Activated CD4-positive, alpha-beta T cell treated with anti-CD3 and anti-CD28 coated beads, Interleukin-2, amount 10 ng/mL, durations not matched to agents 7 days and 5 days (primary cell): ENCODE measurements around the gene ZNF195. TPM values are rescaled to one million over a fixed set of nuclear protein-coding genes. Genes with fewer than 3 reads are reported as not detected.
"Not testable (repeated sequence)": the region's sequence is repeated elsewhere in the genome, so short reads cannot be mapped to it uniquely, and the experiment has no call there.

Experiments used
- CTCF ChIA-PET: fragments of 350-600 bp; sonication (Branson Sonifier 250); formaldehyde crosslinking; loops from one replicate; lab custom pipeline; 2021; ENCODE audit warnings: antibody characterized with exemption; lab: Charles Lee
- POLR2A ChIA-PET: fragments of 350-600 bp; sonication (Branson Sonifier 250); formaldehyde crosslinking; loops from one replicate; lab custom pipeline; 2021; ENCODE audit warnings: antibody characterized with exemption; lab: Charles Lee
- DNase-seq: peaks from one replicate; pipeline ENCODE4 v3.0.0-alpha.2; 2020
- H3K27ac Mint-ChIP-seq: one replicate; pipeline ENCODE4 v1.8.0; 2021; ENCODE audit warnings: mild to moderate bottlenecking, moderate library complexity, mixed read lengths
- H3K27me3 Mint-ChIP-seq: one replicate; pipeline ENCODE4 v1.8.0; 2021; ENCODE audit warnings: mixed read lengths
- H3K36me3 Mint-ChIP-seq: one replicate; pipeline ENCODE4 v1.8.0; 2021; ENCODE audit warnings: low read depth, mixed read lengths
- H3K4me1 Mint-ChIP-seq: one replicate; pipeline ENCODE4 v1.8.0; 2021; ENCODE audit warnings: mixed read lengths
- H3K4me3 Mint-ChIP-seq: one replicate; pipeline ENCODE4 v1.8.0; 2021; ENCODE audit warnings: mild to moderate bottlenecking, moderate library complexity, mixed read lengths
- H3K9me3 Mint-ChIP-seq: one replicate; pipeline ENCODE4 v1.8.0; 2021; ENCODE audit warnings: mixed read lengths
- total RNA-seq, 2 experiments: library from RNA; stranded (reverse); gene quantifications; one replicate each; pipeline ENCODE4 v1.2.3, GENCODE V29; 2021

The ZNF195 gene
- total RNA-seq, 2 experiments from 2014 or later = 29.7 to 32.5 TPM

DNA sequence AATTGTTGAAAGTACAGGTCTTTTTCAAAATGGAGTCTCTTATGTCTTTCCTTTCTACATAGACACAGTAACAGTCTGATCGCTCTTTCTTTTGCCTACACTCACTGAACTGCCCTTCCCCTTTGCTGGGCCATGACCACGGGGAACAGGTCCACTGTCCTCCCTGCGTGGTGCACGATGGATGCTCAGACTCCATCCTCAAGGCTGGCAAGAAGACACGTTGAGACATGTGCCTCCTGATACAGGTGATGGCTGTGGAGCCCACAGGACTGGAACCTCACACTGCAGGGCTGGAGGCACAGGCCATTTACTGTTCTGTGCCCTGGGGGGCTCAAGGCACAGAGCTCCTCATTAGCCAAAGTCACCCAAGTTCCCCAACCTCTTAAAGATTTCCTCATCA, 16.5 kb upstream of the ZNF195 start:
- DNase-seq, H3K9me3 Mint-ChIP-seq, H3K4me3 Mint-ChIP-seq, H3K36me3 Mint-ChIP-seq, H3K27me3 Mint-ChIP-seq, H3K27ac Mint-ChIP-seq, POLR2A ChIA-PET, H3K4me1 Mint-ChIP-seq: not testable (repeated sequence)
- CTCF ChIA-PET = interaction anchor here (1.2 kb wide), 1 partner anchor 16 kb away, joined by 4 read pairs; the partner anchor contains the start of gene ZNF195

DNA sequence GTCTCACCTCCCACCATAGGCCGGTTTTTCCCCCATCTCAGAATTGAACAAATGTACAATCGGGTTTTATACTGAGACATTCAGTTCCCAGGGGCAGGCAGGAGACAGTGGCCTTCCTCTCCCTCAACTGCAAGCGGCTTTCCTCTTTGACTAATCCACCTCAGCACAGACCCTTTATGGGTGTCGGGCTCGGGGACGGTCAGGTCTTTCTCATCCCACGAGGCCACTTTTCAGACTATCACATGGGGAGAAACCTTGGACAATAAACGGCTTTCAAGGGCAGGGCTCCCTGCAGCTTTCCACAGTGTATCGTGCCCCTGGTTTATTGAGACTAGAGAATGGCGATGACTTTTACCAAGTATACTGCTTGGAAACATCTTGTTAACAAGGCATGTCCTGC, 16.0 kb upstream of the ZNF195 start:
- H3K36me3 Mint-ChIP-seq, H3K9me3 Mint-ChIP-seq, H3K4me3 Mint-ChIP-seq, H3K4me1 Mint-ChIP-seq, H3K27me3 Mint-ChIP-seq, H3K27ac Mint-ChIP-seq, POLR2A ChIA-PET, DNase-seq, CTCF ChIA-PET: not testable (repeated sequence)

DNA sequence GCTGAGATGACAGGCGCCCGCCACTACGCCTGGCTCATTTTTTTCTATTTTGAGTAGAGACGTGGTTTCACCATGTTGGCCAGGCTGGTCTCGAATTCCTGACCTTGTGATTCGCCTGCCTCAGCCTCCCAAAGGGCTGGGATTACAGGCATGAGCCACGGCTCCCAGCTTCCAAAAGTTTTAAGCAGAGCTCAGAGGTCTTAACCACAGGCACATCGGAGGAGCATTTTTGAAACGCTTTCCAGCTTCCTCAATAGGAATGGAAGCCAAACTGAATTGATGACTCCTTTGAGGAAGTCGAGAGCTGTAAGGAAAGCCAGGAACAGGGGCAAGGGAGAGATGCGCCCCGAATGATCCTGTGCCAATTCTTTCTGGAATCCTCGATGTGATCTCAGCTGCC, 14.5 kb upstream of the ZNF195 start:
- DNase-seq, POLR2A ChIA-PET, H3K4me1 Mint-ChIP-seq, CTCF ChIA-PET, H3K27me3 Mint-ChIP-seq, H3K36me3 Mint-ChIP-seq, H3K27ac Mint-ChIP-seq, H3K4me3 Mint-ChIP-seq, H3K9me3 Mint-ChIP-seq: not testable (repeated sequence)

DNA sequence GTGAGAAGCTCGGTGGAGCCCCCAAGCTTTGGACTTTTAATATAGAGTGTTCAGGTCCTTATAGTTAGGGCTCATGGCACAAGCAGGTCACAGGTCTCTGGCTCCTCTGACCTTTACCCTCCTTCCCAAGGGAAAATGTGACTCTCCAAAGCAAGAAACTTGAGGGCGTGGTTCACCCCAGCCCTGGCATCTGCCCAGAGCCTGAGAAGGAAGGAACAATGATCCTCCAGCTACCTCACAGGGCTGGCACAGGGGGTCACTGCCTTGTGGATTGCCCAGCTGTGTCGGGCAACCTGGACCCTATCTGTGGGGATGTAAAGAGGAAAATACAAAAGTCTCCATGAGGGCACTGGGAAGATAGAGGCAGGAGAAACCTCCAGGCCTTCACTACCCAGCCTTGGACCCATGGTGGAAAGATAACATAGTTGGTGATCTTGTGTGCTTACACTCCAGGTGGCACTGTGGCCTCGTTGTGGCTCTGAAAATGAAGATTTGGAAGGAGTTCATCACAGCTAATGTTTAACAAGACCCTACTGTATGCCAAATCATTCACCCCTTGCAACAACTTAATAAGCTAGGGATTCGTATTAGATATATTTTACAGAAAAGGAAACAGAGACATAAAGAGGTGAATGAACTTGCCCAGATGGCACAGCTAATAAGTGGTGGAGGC, 3.8 kb upstream of the ZNF195 start:
- H3K27me3 Mint-ChIP-seq = peaks cover 8% of the 10 kb centered on the region
- peaks cover 12% of the 10 kb centered on the region for H3K36me3 Mint-ChIP-seq
- no peak for DNase-seq
- no peak overlapping the region for H3K27ac Mint-ChIP-seq
- H3K4me1 Mint-ChIP-seq = peaks cover 18% of the 10 kb centered on the region
- H3K4me3 Mint-ChIP-seq = no peak overlapping the region
- POLR2A ChIA-PET = no interaction called here
- CTCF ChIA-PET = no interaction called here
- peaks cover 11% of the 10 kb centered on the region for H3K9me3 Mint-ChIP-seq

DNA sequence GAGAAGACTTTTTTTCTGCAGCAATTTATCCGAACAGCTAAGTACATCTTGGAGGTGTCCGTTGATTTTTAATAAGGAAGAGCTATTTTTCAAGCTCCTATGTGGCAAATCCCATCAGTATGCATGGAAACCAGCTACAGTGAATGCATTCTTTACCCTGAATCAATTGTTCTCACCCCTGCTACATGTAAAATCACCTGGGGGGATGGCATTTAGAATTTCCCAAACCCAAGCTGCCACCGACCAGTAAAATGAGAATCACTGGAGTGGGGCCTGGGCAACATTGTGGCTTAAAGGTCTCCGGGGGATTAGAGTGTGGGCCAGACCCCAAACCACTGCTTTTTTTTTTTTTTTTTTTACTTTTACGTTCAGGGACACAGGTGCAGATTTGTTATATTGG, 2.8 kb upstream of the ZNF195 start:
- Mint-ChIP-seq H3K27ac (no peak overlapping the region), H3K4me1 (peaks cover 27% of the 10 kb centered on the region), H3K9me3 (peaks cover 11% of the 10 kb centered on the region), H3K36me3 (peaks cover 21% of the 10 kb centered on the region), H3K4me3 (no peak overlapping the region), H3K27me3 (peaks cover 8% of the 10 kb centered on the region)
- ChIA-PET CTCF (no interaction called here), POLR2A (no interaction called here)
- DNase-seq = no peak

DNA sequence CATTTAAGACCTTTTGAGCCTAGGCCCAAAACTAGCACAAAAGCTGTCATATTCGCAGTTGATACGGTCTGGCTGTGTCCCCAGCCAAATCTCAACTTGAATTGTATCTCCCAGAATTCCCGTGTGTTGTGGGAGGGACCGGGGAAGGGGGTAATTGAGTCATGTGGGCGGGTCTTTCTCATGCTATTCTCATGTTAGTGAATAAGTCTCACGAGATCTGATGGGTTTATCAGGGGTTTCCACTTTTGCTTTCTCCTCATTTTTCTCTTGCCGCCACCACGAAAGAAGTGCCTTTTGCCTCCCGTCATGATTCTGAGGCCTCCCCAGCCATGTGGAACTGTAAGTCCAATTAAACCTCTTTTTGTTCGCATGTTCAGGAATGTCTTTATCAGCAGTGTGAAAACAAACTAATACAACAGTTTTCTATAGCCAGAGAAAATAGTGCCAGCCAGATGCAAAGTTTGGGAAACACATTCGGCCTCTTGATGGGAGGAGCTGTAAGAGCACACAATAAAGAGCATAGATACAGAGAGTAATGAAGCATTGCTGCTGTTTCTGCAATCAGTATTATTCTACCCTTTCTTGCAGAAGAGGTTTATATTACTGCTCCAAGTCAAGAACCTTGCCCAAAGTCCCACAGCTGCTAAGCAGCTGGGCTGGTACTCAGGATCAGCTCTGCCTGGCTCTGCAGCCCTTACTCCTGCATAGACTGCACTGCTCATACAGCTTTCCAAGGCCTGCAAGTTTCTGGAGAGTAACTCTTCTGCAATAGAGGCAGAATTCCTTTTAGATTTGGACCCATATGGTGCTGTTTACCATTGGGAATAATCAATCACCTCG, 2.0 kb upstream of the ZNF195 start:
- no peak overlapping the region for H3K27ac Mint-ChIP-seq
- DNase-seq = no peak
- H3K4me3 Mint-ChIP-seq = no peak overlapping the region
- CTCF ChIA-PET = no interaction called here
- peaks cover 8% of the 10 kb centered on the region for H3K27me3 Mint-ChIP-seq
- H3K36me3 Mint-ChIP-seq = peaks cover 30% of the 10 kb centered on the region
- peaks cover 34% of the 10 kb centered on the region for H3K4me1 Mint-ChIP-seq
- peaks cover 10% of the 10 kb centered on the region for H3K9me3 Mint-ChIP-seq
- POLR2A ChIA-PET = no interaction called here

DNA sequence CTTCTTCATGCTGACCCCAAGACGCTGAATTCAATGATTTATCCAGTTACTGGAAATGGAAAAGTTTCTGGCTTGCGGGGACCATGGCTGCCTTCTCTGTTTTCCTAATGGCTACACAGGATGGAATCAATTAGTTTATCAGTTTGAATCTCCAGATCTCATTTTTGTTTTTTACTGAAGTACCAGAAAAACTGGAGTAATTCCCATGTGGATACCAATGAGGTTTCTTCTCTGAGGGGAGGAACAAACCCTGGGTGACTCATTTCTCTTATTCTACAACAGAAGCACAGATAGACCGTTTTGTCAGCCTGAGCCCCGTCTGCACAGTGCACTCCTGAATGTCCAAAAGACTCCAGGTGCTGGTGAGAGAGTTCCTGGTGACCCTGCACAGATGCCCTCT, 3.4 kb downstream of the ZNF195 start:
- Mint-ChIP-seq H3K27me3 (no peaks in the 10 kb centered on the region), H3K4me1 (peaks cover 39% of the 10 kb centered on the region), H3K36me3 (peaks cover 82% of the 10 kb centered on the region), H3K27ac (no peak overlapping the region), H3K4me3 (no peak overlapping the region), H3K9me3 (peaks cover 52% of the 10 kb centered on the region)
- POLR2A ChIA-PET = no interaction called here
- CTCF ChIA-PET = interaction anchor here (0.6 kb wide), 1 partner anchor 19 kb away, joined by 3 read pairs; no protein-coding TSS in a partner anchor
- no peak for DNase-seq

DNA sequence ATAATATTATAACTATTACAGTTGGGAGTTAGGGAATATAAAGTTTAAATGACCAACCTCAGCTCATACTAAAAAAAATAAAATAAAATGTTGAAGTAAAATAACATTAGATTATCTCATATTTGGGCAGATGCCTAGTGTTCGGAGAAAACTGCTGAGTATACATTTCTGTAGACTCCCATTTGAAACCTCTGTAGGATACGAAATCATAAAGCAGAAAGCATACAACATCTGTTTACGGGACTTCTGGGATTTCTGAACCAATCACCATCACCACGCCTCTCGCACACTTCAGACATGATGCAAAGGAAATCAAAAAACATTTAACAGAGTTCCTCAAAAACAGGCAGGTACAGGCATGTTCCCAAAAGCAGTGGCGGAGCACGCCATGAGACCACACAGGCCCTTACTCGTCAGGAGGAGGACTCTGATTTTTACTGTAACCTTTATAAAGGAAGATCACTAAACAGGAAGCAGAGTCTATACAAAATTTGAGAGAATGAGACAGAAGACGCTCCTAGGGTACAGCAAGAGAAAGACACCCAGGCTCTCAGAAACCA, 8.6 kb downstream of the ZNF195 start:
- H3K27ac Mint-ChIP-seq = no peak overlapping the region
- peaks cover 2% of the 10 kb centered on the region for H3K4me1 Mint-ChIP-seq
- no peak for DNase-seq
- no peaks in the 10 kb centered on the region for H3K27me3 Mint-ChIP-seq
- peaks cover 63% of the 10 kb centered on the region for H3K9me3 Mint-ChIP-seq
- ChIA-PET POLR2A (no interaction called here), CTCF (interaction anchor here (1.2 kb wide), 1 partner anchor 18 kb away, joined by 4 read pairs; no protein-coding TSS in a partner anchor)
- no peak overlapping the region for H3K4me3 Mint-ChIP-seq
- H3K36me3 Mint-ChIP-seq = peaks cover 89% of the 10 kb centered on the region

DNA sequence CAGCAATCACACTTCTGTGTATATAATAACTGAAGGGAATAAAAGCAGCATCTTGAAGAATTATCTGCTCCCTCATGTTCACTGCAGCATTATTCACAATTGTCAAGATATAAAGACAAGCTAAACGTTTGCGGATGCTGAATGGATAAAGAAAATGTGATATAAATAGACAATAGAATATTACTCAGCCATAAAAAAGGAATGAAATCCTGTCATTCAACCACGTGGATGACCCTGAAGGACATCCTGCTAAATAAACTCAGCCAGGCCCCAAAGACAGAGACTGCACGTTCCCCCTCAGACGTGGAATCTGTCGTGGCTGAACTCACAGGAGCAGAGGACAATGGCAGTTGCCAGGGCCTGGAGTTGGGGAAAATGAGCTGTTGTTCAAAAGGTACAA, 9.6 kb downstream of the ZNF195 start:
- POLR2A ChIA-PET = no interaction called here
- CTCF ChIA-PET = interaction anchor here (1.2 kb wide), 1 partner anchor 17 kb away, joined by 4 read pairs; no protein-coding TSS in a partner anchor
- peaks cover 6% of the 10 kb centered on the region for H3K4me1 Mint-ChIP-seq
- H3K4me3 Mint-ChIP-seq = no peak overlapping the region
- H3K36me3 Mint-ChIP-seq = peaks cover 89% of the 10 kb centered on the region
- no peak for DNase-seq
- H3K27me3 Mint-ChIP-seq = no peaks in the 10 kb centered on the region
- peaks cover 63% of the 10 kb centered on the region for H3K9me3 Mint-ChIP-seq
- no peak overlapping the region for H3K27ac Mint-ChIP-seq

DNA sequence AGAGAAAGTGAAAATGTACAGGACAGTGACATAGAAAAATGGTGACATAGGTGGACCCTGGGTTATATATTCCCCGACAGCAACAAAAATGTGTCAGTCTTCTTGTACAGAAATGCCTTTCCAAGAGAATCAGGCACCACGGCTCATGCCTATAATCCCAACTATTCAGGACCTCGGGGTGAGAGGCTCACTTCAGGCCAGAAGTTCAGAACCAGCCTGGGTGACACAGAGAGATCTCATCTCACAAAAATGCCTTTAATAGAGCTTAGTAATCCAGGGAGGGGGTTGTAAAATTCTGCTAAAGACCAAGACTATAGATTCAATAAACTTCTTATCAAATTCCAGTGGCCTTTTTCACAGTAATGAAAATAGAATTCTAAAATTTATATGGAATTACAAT, 10.7 kb downstream of the ZNF195 start:
- Mint-ChIP-seq H3K4me1 (peaks cover 6% of the 10 kb centered on the region), H3K36me3 (peaks cover 89% of the 10 kb centered on the region), H3K9me3 (peaks cover 60% of the 10 kb centered on the region), H3K27ac (no peak overlapping the region), H3K27me3 (no peaks in the 10 kb centered on the region), H3K4me3 (no peak overlapping the region)
- POLR2A ChIA-PET = no interaction called here
- CTCF ChIA-PET = no interaction called here
- no peak for DNase-seq

DNA sequence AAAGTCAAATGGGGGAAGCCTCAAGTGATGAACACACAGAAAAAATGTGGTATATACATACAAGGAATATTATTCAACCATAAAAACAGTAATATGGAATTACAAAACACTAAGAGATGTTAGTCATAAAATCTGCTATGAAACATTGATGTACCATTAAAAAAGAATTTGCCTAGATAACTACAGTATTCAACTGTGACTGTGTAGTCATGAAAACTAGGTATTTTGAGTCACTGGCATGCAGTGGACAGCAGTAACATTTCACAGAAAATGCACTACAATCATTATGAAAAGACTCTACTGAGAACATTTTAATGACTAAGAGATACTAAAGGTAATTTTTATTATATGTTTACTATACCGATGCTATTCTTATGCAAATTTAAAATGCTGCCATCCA, 11.7 kb downstream of the ZNF195 start:
- Mint-ChIP-seq H3K4me3 (no peak overlapping the region), H3K27me3 (no peaks in the 10 kb centered on the region), H3K36me3 (peaks cover 89% of the 10 kb centered on the region), H3K27ac (no peak overlapping the region), H3K9me3 (peaks cover 62% of the 10 kb centered on the region), H3K4me1 (peaks cover 6% of the 10 kb centered on the region)
- POLR2A ChIA-PET = no interaction called here
- CTCF ChIA-PET = no interaction called here
- DNase-seq = no peak

DNA sequence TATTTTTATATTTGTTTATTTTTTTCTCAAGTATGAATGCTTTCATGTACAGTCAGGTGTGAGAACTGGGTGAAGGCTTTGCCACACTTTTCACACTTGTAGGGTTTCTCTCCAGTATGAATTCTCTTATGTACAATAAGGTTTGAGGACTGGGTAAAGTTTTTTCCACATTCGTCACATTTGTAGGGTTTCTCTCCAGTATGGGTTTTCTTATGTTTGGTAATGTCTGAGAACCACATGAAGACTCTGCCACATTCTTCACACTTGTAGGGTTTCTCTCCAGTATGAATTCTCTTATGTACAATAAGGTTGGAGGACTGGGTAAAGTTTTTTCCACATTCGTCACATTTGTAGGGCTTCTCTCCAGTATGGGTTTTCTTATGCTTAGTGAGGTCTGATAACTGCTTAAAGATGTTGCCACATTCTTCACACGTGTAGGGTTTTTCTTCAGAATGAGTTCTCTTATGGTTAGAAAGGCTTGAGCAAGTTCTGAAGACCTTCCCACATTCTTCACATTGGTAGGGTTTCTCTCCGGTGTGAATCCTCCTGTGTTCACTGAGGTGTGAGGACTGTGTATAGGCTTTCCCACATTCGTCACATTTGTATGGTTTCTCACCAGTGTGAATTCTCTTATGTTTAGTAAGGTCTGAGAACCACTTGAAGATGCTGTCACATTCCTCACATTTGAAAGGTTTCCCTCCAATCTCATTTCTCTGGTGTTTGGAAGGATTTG, 19.7 kb downstream of the ZNF195 start:
- Mint-ChIP-seq H3K36me3 (peaks cover 76% of the 10 kb centered on the region), H3K27me3 (no peaks in the 10 kb centered on the region), H3K4me3 (no peak overlapping the region), H3K4me1 (no peaks in the 10 kb centered on the region), H3K9me3 (peaks cover 71% of the 10 kb centered on the region), H3K27ac (no peak overlapping the region)
- no peak for DNase-seq
- ChIA-PET CTCF (no interaction called here), POLR2A (no interaction called here)
